GM12864 (cell line): Measurements from ENCODE around the gene BRD3OS.

Source experiments
- DNase-seq: peaks from one replicate; pipeline ENCODE4 v3.0.0-alpha.2; 2011; ENCODE audit warnings: low read depth
- H3K4me3 ChIP-seq: 2 replicates; pipeline ENCODE4 v1.5.1; 2011; ENCODE audit warnings: mild to moderate bottlenecking, low read depth, low read length, control low read depth
- TF ChIP-seq, protein P1 (sequence below): IDR thresholded peaks from 2 replicates; pipeline ENCODE4 v1.5.1; 2011; ENCODE audit warnings: low read depth, mild to moderate bottlenecking, moderate library complexity, low read length, control low read depth, inconsistent platforms; ENCODE audit errors: missing control alignments

Gene BRD3OS

DNA sequence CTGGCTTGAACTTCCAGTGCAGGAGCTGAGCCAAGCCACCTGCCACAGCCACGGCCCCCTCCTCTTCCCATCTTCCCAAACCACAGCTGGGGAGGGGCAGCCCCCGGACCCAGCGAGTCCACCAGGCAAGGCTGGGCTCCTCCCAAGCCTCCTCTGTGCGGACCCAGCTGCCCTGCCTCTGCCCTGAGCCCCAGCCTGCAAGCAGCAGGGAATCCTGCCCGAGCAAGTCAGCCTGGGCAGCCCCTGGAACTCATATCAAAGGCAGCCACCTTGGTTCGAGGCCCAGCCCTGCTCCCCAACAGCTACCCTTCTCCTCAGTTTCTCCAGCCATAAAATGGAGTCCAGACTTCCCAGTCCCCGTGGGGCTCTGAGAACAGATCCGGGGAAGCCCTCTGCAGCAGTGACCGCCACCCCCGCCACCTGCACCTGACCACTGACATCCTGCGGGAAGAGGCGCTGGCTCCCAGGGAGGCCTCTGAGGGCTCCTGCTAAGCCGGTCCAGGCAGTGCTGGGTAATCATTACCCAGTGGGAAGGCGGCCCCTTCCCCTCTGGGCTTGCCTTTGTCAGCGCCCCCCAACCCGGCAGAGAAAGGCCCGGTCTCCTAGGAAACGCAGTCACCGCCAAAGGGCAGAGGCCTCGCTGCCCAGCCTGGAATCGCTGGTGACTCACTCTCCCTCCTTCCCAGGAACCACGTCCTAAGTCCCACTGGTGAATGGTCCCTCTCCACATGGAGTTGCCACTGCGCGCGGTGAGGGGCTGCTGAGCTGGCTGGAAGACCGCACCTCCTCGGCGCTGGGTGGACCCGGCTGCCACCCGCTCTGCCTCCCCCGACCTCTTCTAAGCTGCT, 34.7 kb upstream of the BRD3OS start:
- TF ChIP-seq, protein P1, sequence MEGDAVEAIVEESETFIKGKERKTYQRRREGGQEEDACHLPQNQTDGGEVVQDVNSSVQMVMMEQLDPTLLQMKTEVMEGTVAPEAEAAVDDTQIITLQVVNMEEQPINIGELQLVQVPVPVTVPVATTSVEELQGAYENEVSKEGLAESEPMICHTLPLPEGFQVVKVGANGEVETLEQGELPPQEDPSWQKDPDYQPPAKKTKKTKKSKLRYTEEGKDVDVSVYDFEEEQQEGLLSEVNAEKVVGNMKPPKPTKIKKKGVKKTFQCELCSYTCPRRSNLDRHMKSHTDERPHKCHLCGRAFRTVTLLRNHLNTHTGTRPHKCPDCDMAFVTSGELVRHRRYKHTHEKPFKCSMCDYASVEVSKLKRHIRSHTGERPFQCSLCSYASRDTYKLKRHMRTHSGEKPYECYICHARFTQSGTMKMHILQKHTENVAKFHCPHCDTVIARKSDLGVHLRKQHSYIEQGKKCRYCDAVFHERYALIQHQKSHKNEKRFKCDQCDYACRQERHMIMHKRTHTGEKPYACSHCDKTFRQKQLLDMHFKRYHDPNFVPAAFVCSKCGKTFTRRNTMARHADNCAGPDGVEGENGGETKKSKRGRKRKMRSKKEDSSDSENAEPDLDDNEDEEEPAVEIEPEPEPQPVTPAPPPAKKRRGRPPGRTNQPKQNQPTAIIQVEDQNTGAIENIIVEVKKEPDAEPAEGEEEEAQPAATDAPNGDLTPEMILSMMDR, result no peak
- peak overlapping the region; percentile 97 for H3K4me3 ChIP-seq
- DNase-seq, result no peak

DNA sequence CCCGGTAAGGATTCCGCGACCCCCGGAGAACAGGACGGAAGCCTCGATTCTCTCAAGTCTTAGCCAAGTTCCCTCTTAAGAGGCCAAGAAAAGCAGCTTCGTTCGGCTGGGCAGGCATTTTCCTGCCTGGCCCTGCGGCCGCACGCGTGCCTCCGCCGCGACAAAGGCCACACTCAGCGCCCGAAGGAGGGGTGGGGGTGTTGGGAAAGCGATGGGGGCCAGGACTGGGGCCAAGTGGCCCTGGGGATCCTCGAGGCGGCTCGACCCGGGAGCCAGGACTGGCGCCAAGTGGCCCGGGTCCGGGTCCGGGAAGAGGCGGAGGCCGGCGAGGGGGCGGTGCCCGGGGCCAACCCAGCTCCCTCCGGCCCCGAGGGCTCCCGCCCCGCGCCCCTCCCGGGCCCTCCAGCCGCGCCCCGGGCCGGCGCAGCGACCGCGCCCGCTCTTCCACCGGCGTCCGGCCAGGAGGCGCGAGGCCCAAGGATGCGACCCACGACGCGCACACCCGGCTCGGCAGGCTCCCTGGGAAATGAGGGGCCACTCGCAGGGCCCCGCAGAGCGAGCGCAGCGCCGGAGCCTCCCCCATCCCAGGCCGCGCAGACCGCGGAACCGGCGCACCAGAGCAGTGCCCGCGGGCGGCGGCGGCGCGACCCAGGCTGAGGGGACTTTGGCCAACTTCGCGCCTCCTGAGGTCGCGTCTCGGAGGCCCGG, 33.9 kb upstream of the BRD3OS start:
- TF ChIP-seq, protein P1, result no peak
- DNase-seq, result no peak
- peak overlapping the region; percentile 97 for H3K4me3 ChIP-seq

DNA sequence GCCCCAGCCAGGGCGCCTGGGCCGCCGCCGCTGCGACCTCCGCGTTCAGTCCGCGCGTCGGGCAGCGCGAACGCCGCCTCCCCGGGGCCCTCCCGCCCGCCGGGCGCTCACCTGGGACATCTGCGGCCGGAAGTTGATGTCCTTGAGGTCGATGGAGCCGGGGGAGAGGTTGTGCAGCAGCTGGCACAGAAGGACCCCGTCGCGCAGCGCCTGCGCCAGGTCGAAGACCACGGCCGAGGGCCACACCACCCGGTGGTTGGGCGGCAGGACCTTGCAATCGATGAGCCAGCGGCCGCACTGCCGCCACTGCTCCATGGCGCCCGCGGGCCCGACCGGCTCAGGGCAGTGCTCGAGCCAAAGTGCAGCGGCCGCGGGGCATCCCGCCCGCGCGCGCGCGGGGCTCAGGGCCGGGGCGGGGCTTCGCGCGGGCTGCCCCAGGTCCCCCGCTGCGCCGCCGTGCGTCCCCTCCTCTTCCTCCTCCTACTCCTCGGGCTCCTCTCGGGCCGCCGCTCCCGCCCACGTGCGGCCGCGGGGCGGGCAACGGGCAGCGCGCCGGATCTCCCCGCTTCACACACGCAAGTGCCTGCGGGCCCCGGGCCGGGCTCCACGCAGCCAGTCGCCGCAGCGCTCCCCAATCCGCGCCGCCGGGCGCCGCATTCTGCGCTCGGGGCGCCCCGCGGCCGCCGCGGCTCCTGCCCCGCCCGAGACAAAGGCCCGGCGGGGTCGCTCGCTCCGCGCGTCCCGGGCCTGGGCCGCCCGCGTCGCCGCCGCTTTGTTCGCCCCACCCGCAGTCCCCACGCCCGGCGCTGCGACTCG, 33.1 kb upstream of the BRD3OS start, which contains the start of gene VAV2:
TSS of gene VAV2 (minus strand) at position 361 of the 816 bp plus-strand sequence. CDS start at position 315, 46 bp downstream.
- H3K4me3 ChIP-seq, result peak within 1 kb of the TSS; percentile 97
- TF ChIP-seq, protein P1, result no peak
- no peak for DNase-seq

DNA sequence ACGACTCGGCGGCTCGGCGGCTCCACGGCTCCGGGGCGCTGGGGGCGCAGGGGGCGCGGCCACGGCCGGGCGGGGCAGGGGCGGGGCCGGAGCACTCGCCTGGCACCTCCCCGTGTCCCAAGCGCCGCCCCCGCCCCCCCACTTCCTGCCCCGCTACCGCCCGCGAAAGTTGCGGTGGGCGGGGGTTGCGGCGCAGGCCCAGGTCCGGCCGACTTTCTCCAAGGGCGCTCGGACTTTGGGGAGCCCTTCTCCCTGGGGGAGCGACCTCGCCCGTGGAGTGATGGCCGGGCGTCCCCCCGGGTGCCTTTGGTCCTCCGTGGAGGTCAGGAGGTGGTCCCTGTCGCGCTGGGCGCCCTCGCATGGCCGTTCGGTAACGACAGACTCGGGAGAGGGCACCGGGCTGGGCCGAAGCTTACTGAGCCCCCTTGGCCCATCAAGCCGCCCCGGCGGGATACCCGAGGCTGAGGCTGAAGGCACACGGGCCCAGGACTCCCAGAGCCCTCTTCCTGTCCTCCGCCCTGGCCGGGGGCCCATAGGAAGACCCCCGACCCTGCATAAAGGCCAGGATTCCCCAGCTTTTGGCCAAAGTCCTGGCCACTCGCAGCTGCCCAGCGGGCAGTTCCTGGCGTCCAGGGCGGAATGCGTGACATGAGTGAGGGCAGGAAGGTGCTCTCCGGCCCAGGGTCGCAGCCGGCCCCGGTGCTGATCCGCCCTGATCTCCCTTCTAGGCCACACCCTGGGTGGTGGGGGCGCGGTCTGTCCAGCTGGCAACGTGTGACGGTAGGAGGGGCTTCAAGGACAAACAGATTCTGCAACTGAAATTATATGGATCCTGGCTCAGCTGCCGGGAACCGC, 32.3 kb upstream of the BRD3OS start:
- H3K4me3 ChIP-seq, result peak overlapping the region; percentile 97
- TF ChIP-seq, protein P1, result peak; percentile 43
- no peak for DNase-seq

DNA sequence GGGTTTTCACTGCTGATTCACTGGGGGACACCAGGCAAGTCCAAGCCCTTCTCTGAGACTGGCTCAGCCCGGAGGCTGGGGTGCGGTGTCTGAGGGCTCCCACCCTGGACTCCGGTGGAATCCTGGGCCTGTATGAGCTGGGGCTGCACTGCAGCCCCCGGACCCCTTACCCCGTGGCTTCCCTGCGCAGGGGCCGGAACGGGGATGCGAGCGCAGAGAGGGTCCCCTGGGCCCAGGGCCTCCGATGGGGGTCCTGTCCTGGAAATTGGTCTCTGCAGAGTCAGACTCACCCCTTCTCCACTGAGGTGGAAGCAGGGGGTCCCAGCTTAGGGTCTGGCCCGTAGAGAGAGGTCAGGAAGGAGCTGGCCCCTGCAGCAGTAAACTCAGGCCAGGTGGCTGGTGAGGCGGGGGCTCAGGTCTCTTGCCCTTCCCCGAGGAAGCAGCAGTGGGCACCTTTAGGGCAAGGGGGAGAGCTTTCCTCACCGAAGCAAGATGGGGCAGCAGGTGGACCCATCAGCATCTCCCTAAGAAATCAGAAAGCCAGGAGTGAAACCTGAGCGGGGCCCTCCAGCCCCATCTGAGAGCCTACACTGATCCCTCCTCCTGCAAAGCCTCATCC, 31.5 kb upstream of the BRD3OS start:
- DNase-seq, result no peak
- H3K4me3 ChIP-seq, result peak overlapping the region; percentile 97
- TF ChIP-seq, protein P1, result no peak
